Ishikawa (cell line): Measurements from ENCODE around the gene LUZP2.

Experiments
- CEBPB ChIP-seq: IDR thresholded peaks from 2 replicates; pipeline ENCODE4 v1.6.1; 2012
- EGR1 ChIP-seq: IDR thresholded peaks from 2 replicates; pipeline ENCODE4 v1.6.1; 2012
- EP300 ChIP-seq: IDR thresholded peaks from 2 replicates; pipeline ENCODE4 v1.6.1; 2012; ENCODE audit warnings: borderline replicate concordance
- TAF1 ChIP-seq: IDR thresholded peaks from 2 replicates; pipeline ENCODE4 v1.6.1; 2012; ENCODE audit warnings: low read depth, mild to moderate bottlenecking
- TCF12 ChIP-seq: IDR thresholded peaks from 2 replicates; pipeline ENCODE4 v1.6.1; 2012; ENCODE audit warnings: low read depth

DNA sequence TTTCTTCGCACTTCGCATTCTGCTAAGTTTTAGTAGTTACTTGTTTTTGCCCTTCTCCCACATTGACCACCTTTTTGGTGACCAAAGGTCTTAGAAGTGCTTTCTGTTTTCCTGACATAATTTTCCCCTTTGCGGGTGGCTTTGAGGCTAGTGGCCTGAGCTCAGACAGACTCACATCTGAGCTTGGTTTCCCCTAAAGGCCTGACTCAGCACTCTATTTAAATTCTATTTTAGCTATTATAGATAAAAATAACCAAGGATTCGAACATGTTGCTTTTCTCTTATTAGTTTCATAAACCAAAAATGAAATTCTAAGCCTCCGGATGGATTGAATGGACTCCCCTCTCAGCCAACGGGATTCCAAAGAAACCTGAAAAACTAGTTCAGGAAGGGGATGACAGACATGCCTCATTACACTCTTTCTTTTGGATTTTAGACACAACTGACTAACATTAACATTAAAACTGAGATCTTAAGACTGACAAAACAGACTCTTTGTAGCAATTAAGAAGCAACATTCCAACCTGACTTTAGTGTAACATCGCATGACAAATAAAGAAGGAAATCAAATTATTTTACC lies 258.5 kb downstream of the LUZP2 start:
- no peak for TF ChIP-seq TAF1
- TF ChIP-seq CEBPB = no peak
- TF ChIP-seq EP300 = no peak
- no peak for TF ChIP-seq TCF12
- no peak for TF ChIP-seq EGR1
